Calu3 (cell line): Measurements from ENCODE around the gene VWA7. TPM values are rescaled to one million over a fixed set of nuclear protein-coding genes. Genes with fewer than 3 reads are reported as not detected.

Experiments used
- BruUV-seq: library from RNA; stranded (reverse); fragments of 400-500 nt; replicated peaks from 2 replicates; lab custom pipeline; 2021; lab: Mats Ljungman, UMichigan
- CTCF ChIA-PET: fragments of 300-600 bp; sonication (Branson Sonifier 250); formaldehyde crosslinking; loops from one replicate; lab custom pipeline; 2022; ENCODE audit warnings: antibody characterized with exemption; lab: Charles Lee
- DNase-seq: peaks from one replicate; pipeline ENCODE4 v3.0.0; 2022
- H3K27ac Mint-ChIP-seq: one replicate; pipeline ENCODE4 v1.8.0; 2022; ENCODE audit warnings: mixed read lengths; ENCODE audit not compliant: unreplicated experiment
- H3K27me3 Mint-ChIP-seq: one replicate; pipeline ENCODE4 v1.8.0; 2022; ENCODE audit warnings: mixed read lengths; ENCODE audit not compliant: unreplicated experiment
- H3K36me3 Mint-ChIP-seq: one replicate; pipeline ENCODE4 v1.8.0; 2022; ENCODE audit warnings: mild to moderate bottlenecking, moderate library complexity, mixed read lengths; ENCODE audit not compliant: insufficient read depth, unreplicated experiment
- H3K4me1 Mint-ChIP-seq: one replicate; pipeline ENCODE4 v1.8.0; 2022; ENCODE audit warnings: mild to moderate bottlenecking, low read depth, mixed read lengths; ENCODE audit not compliant: unreplicated experiment
- H3K4me3 Mint-ChIP-seq: one replicate; pipeline ENCODE4 v1.8.0; 2022; ENCODE audit warnings: mild to moderate bottlenecking, low read depth, moderate library complexity, mixed read lengths; ENCODE audit not compliant: unreplicated experiment
- H3K9me3 Mint-ChIP-seq: one replicate; pipeline ENCODE4 v1.8.0; 2022; ENCODE audit warnings: low read depth, mixed read lengths; ENCODE audit not compliant: unreplicated experiment
- intact Hi-C: fragments of 100-400 bp; cut with micrococcal nuclease; formaldehyde crosslinking; loops from one replicate; pipeline ENCODE4 v1.10.0; 2022; ENCODE audit not compliant: unreplicated experiment
- total RNA-seq: library from RNA; stranded (reverse); gene quantifications from 2 replicates; pipeline ENCODE4 v1.2.3, GENCODE V29; 2022
- TF ChIP-seq, protein P1 (sequence below): fragments of 200-600 bp; IDR thresholded peaks from one replicate; pipeline ENCODE4 v1.8.0; 2022; ENCODE audit warnings: antibody characterized with exemption; ENCODE audit not compliant: unreplicated experiment

Gene VWA7
- total RNA-seq, 1 experiment from 2014 or later: 22.1 TPM

DNA sequence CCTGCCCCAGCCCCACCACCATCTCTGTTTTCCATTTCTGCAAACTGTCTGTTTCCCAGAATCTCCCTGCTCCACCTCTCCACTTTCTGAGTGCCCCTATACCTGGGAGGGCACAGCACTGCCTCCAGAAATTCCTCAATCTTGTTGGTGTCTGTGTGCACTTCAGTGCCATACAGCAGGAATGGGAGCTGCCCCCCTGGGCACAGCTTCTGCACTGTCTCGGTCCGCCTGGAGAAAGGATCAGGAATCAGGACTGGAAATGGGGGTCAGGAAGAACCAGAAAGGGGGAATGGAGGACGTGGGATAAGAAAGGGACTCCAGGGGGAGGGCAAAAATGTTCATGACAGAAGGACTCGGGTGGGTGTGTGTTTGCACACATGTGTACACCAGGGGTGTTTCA lies 43.4 kb downstream of the VWA7 start:
- BruUV-seq: no TSS peak
- Mint-ChIP-seq H3K27me3 (no peaks in the 10 kb centered on the region), H3K27ac (peak overlapping the region; percentile 94), H3K36me3 (peaks cover 99% of the 10 kb centered on the region), H3K9me3 (no peaks in the 10 kb centered on the region), H3K4me3 (peak overlapping the region; percentile 98), H3K4me1 (peaks cover 51% of the 10 kb centered on the region)
- no peak for DNase-seq
- TF ChIP-seq, protein P1, sequence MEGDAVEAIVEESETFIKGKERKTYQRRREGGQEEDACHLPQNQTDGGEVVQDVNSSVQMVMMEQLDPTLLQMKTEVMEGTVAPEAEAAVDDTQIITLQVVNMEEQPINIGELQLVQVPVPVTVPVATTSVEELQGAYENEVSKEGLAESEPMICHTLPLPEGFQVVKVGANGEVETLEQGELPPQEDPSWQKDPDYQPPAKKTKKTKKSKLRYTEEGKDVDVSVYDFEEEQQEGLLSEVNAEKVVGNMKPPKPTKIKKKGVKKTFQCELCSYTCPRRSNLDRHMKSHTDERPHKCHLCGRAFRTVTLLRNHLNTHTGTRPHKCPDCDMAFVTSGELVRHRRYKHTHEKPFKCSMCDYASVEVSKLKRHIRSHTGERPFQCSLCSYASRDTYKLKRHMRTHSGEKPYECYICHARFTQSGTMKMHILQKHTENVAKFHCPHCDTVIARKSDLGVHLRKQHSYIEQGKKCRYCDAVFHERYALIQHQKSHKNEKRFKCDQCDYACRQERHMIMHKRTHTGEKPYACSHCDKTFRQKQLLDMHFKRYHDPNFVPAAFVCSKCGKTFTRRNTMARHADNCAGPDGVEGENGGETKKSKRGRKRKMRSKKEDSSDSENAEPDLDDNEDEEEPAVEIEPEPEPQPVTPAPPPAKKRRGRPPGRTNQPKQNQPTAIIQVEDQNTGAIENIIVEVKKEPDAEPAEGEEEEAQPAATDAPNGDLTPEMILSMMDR: no peak
- CTCF ChIA-PET: interaction anchor here (0.7 kb wide), 1 partner anchor 197 kb away, joined by 3 read pairs; no protein-coding TSS in a partner anchor
- intact Hi-C loops: no loop called here

DNA sequence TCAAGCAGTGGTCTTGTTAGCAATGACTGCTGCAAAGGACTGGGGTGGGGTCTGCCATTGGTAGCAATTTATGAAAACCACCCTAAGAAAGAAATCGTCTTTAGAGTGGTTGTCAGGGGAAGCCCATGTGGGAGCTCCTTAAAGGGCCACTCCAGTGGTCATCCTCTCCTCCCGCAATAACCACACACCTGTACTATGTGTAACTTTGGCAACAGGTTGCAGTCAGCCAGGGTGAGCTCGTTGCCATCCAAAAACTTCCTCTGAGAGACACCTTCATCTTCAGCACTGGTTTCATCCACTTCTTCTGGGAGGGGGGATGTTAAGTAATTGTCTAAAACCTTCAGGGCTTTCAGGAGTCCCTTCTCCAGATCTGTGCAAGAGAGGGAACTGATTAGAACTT lies 45.1 kb downstream of the VWA7 start:
- H3K36me3 Mint-ChIP-seq: peaks cover 92% of the 10 kb centered on the region
- H3K27me3 Mint-ChIP-seq: no peaks in the 10 kb centered on the region
- intact Hi-C loops: no loop called here
- DNase-seq: no peak
- TF ChIP-seq, protein P1: no peak
- no peak overlapping the region for H3K4me3 Mint-ChIP-seq
- TSS peak; percentile 0 for BruUV-seq
- H3K4me1 Mint-ChIP-seq: peaks cover 34% of the 10 kb centered on the region
- CTCF ChIA-PET: no interaction called here
- no peak overlapping the region for H3K27ac Mint-ChIP-seq
- H3K9me3 Mint-ChIP-seq: no peaks in the 10 kb centered on the region

DNA sequence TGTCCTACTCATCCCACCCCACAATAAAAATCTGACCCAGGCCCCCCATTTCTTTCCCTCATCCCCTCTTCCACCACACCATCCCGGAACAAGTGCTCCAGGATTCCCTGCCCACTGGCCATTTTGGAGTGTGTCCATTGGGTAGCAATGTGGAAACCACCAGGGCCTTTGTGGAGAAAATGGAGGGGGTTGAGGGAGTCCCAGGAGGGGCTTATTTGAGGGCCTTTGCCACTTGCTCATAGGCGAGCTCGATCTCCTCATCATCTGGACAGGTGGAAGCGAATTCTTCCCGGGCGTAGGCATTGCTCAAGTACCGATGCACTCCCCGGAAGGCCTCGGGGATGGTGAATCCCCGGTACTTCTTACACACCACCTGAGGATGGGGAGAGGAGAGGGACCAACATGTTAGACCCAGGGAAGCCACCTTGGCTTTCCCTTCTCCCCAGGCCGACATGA lies 46.5 kb downstream of the VWA7 start:
- Mint-ChIP-seq H3K27me3 (no peaks in the 10 kb centered on the region), H3K4me3 (peak overlapping the region; percentile 89), H3K36me3 (peaks cover 78% of the 10 kb centered on the region), H3K4me1 (peaks cover 29% of the 10 kb centered on the region), H3K27ac (peak overlapping the region; percentile 92), H3K9me3 (no peaks in the 10 kb centered on the region)
- intact Hi-C loops: no loop called here
- TF ChIP-seq, protein P1: no peak
- DNase-seq: no peak
- CTCF ChIA-PET: interaction anchor here (1.2 to 2.3 kb wide), 6 partner anchors 9 to 44 kb away, joined by 6 to 51 read pairs (median 8); partner anchors contain the start of genes ABHD16A, LY6G6D and MSH5
- no TSS peak for BruUV-seq

DNA sequence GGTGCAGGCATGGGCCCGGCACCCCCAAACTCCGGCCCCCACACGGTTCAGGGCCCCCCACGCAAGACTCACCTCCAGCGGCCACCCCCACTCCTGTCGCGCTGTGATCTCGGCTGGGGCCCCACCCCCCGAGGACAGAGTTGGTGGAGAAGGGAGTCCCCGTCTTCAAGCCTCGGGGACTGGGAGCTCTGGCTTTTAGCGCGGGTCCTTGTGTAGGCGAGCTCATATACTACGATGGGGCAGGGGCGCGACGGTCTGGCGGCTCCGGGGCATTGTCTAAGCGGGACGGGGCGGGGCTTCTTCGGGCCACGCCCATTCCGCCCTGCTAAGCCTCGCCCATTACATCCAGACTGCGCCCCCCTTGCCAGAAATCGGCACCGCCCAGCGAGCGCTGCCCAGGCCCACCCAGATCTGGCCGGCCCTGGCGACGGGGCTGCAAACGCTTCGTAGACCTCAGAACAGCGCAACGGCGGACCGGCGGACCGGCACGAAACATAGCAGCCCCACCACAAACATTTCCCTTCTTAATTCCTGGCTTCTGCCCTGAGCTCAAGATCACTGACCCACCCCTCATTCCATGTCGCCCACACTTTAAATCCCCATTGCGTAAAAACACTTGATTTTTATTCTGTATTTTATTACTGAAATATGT lies 47.0 kb downstream of the VWA7 start:
- H3K27ac Mint-ChIP-seq: peak overlapping the region; percentile 92
- peak overlapping the region; percentile 89 for H3K4me3 Mint-ChIP-seq
- BruUV-seq: no TSS peak
- intact Hi-C loops: loop anchor here (1.0 kb wide), 2 partner anchors 8 to 39 kb away; no protein-coding TSS in a partner anchor
- H3K4me1 Mint-ChIP-seq: peaks cover 29% of the 10 kb centered on the region
- CTCF ChIA-PET: interaction anchor here (0.6 to 2.3 kb wide), 15 partner anchors 9 to 222 kb away, joined by 3 to 51 read pairs (median 5); partner anchors contain the start of genes ABHD16A, HSPA1B, LSM2 and LY6G6D
- TF ChIP-seq, protein P1: no peak
- H3K9me3 Mint-ChIP-seq: no peaks in the 10 kb centered on the region
- peak; percentile 93 for DNase-seq
- peaks cover 73% of the 10 kb centered on the region for H3K36me3 Mint-ChIP-seq
- no peaks in the 10 kb centered on the region for H3K27me3 Mint-ChIP-seq
